K562 (cell line): ENCODE data around the gene SLC38A8. TPM values are rescaled to one million over a fixed set of nuclear protein-coding genes. Genes with fewer than 3 reads are reported as not detected.

Experiments used
- EP300 ChIP-seq: IDR thresholded peaks from 2 replicates; pipeline ENCODE4 v1.6.1; 2012; ENCODE audit warnings: low read length, improper control_type of control experiment
- EP400 ChIP-seq: fragments of 450-650 bp; IDR thresholded peaks from 2 replicates; pipeline ENCODE4 v1.6.1; 2017; ENCODE audit warnings: antibody characterized with exemption, mild to moderate bottlenecking, moderate library complexity
- GABPB1 ChIP-seq: sonication (generic); formaldehyde crosslinking; IDR thresholded peaks from 2 replicates; pipeline ENCODE4 v1.8.0; 2022; ENCODE audit warnings: mild to moderate bottlenecking, missing genetic modification reagents
- JUND ChIP-seq, 2 experiments: IDR thresholded peaks; 2 replicates in 1 of 2; 3 replicates in 1 of 2; pipeline ENCODE4 v1.6.1; 2011; ENCODE audit warnings: borderline replicate concordance in 2 of 2, low read depth in 2 of 2, low read length in 2 of 2, improper control_type of control experiment in 1 of 2, missing biosample characterization in 1 of 2, missing genetic modification characterization in 1 of 2, missing genetic modification reagents in 1 of 2
- NR1H2 ChIP-seq: sonication (generic); formaldehyde crosslinking; IDR thresholded peaks from 2 replicates; pipeline ENCODE4 v1.4.0; 2020; ENCODE audit warnings: mild to moderate bottlenecking, missing genetic modification reagents
- SPI1 ChIP-seq: IDR thresholded peaks from 2 replicates; pipeline ENCODE4 v1.6.1; 2011; ENCODE audit warnings: low read depth, low read length, control low read depth, borderline replicate concordance
- TCF15 ChIP-seq: fragments of 250-450 bp; sonication (Bioruptor Pico); IDR thresholded peaks from 2 replicates; pipeline ENCODE4 v1.8.0; 2022; ENCODE audit warnings: moderate library complexity, mild to moderate bottlenecking, inconsistent platforms
- YY1 ChIP-seq, 3 experiments: IDR thresholded peaks; 2 replicates each; pipeline ENCODE4 v1.6.1; 2011; ENCODE audit warnings: low read length in 2 of 3, mild to moderate bottlenecking in 2 of 3, moderate library complexity in 2 of 3, borderline replicate concordance in 1 of 3, control low read depth in 1 of 3, low read depth in 1 of 3; ENCODE audit not compliant: insufficient read depth in 3 of 3, insufficient replicate concordance in 2 of 3, control insufficient read depth in 1 of 3, insufficient read length in 1 of 3; ENCODE audit errors: extremely low read depth in 1 of 3
- ZNF407 ChIP-seq: fragments of 450-650 bp; IDR thresholded peaks from 2 replicates; pipeline ENCODE4 v1.6.1; 2016; ENCODE audit warnings: low read depth
- polyA plus RNA-seq, 8 experiments: library from polyadenylated mRNA; depleted of rRNA in 4 of 8; stranded (reverse) in 5 of 8; unstranded in 3 of 8; fragments of >200 nt; fragmentation: Nextera tagmentation in 2 of 8; fragmentation: Illumina TruSeq in 1 of 8; extraction: Ambion mirVana in 2 of 8; extraction: Trizol in 1 of 8; gene quantifications; 2 replicates each; pipeline versions ENCODE4 v1.2.1 to v1.2.3, GENCODE V29; 2011 to 2014; ENCODE audit warnings: inconsistent platforms in 1 of 8, missing spikeins in 1 of 8
- total RNA-seq, 7 experiments: library from RNA; depleted of rRNA in 6 of 7; stranded (reverse); fragments of >200 nt in 6 of 7; fragmentation: Illumina TruSeq in 2 of 7; extraction: Trizol in 2 of 7; gene quantifications; 2 replicates each; pipeline versions ENCODE4 v1.2.1 to v1.2.3, GENCODE V29; 2011 to 2021; ENCODE audit warnings: low replicate concordance in 1 of 7

SLC38A8 gene
- total and polyA plus RNA-seq, 9 of the 15 experiments (the other 6 are each of a cell fraction or from before 2014, with no cell fraction given): 0.28 TPM; not detected in 8

GRCh38 chr16:84062734-84063640 lies 20.4 kb upstream of the SLC38A8 start (continued):
- TF ChIP-seq ZNF407: no peak
- peak; percentile 49; the same call in 1 of the 2 replicates for TF ChIP-seq GABPB1 (CRISPR knock-in tag)
- no peak for TF ChIP-seq EP300
- no peak for TF ChIP-seq EP400
- TF ChIP-seq TCF15 (CRISPR knock-in tag): no peak
- TF ChIP-seq SPI1: 0 out of 2 replicates have a peak, but pooled peaks have one; percentile 5
- TF ChIP-seq JUND (IDR thresholded peaks at IDR 0.05; ENCODE audit: borderline replicate concordance, low read depth, low read length): peak; percentile 85
- TF ChIP-seq JUND (tag; IDR thresholded peaks at IDR 0.05; ENCODE audit: borderline replicate concordance, low read depth, low read length): peak; percentile 81; the same call in 2 of the 3 replicates
- TF ChIP-seq NR1H2 (CRISPR knock-in tag): no peak
- peak in 1 of 3 experiments; percentile 31 for TF ChIP-seq YY1 (IDR thresholded peaks at IDR 0.05; ENCODE audit: borderline replicate concordance in 1 of 3, control insufficient read depth in 1 of 3, extremely low read depth in 1 of 3, insufficient read depth in 3 of 3, insufficient read length in 1 of 3, insufficient replicate concordance in 2 of 3, low read depth in 1 of 3, low read length in 2 of 3)
